HG02852 (cell line): ENCODE results near the gene TRIM23.
"Not testable (repeated sequence)": the region's sequence is repeated elsewhere in the genome, so short reads cannot be mapped to it uniquely, and the experiment has no call there.

Experiments used
- ATAC-seq: cut with Tn5 transposase; IDR thresholded peaks from one replicate; pipeline ENCODE4 v1.9.1; 2021; ENCODE audit warnings: mild to moderate bottlenecking, moderate library complexity; ENCODE audit not compliant: unreplicated experiment

TRIM23 gene

GRCh38 chr5:65624025-65624570 lies at the start of gene TRIM23:
TSS of gene TRIM23 (minus strand) at chr5:65624333. CDS start at chr5:65624274, 59 bp downstream.
- ATAC-seq, result peak; percentile 95

DNA sequence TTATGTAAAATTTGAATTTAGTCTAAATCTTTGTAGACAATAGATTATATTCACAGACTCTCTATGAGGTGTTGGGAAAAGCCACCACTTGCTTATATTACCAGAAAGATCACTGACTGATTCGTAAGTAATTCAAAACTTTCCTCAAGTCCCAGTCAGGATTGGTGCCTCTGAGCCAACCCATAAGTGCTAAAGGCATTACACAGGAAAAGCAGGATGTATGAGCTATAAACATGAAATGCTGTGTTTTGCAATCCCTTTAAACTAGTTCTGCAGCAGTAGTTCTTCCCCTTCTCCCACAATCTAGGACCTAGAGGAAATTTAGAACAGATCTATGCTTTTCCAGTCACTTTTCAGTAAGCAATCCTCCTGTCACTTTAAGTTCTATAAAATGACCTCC lies 48.7 kb upstream of the TRIM23 start:
- no peak for ATAC-seq

DNA sequence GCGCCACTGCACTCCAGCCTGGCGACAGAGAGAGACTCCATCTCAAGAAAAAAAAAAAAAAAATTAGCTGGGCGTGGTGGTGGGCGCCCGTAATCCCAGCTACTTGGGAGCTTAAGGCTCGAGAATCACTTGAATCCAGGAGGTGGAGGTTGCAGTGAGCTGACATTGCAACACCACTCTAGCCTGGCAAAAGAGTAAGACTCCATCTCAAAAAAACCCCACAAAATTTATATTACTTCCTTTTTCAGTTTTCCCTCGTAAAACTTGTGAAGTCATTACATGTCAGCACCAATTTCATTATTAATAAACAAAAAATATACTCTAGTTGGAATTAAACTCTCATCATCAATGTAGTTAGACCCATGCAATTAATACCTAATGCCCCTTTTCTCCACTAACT lies 44.6 kb upstream of the TRIM23 start:
- ATAC-seq, result no peak

DNA sequence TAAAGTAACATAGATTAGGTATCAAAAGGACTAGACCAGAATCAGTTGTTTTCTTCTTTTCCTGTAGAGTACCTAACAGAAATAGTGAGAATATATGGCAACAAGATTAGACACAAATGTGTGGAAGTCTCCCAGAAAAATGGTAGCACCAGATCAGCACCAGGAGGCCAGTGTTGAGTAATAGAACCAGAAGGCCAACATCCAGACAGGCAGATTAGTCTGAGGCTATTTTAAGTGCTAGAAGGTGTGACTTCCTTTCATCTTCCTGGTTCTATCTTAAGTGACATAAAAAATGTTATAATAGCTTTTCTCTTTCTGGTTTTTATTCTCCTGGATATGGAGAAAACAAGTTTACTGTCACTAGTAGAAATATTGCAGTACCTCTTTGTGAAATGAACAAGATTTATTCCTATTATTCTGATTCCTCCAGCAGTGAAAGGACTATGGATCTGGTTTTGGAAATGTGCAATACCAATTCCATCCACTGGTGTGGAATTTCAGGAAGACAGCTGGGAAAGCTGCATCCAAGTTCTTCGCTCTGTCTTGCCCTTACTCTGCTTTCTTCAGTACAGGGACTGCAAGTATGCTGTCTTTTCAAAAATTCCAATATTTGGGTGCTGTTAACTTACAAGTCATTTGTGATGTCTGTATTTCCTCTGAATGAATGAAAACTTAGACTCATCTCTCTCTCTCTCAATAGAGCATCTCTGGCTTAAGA lies 39.8 kb upstream of the TRIM23 start:
- no peak for ATAC-seq

- no peak for ATAC-seq
Observed at GRCh38 chr5:65654713-65655112, 30.6 kb upstream of the TRIM23 start.

GRCh38 chr5:65651144-65651543 lies 27.0 kb upstream of the TRIM23 start:
- no peak for ATAC-seq

DNA sequence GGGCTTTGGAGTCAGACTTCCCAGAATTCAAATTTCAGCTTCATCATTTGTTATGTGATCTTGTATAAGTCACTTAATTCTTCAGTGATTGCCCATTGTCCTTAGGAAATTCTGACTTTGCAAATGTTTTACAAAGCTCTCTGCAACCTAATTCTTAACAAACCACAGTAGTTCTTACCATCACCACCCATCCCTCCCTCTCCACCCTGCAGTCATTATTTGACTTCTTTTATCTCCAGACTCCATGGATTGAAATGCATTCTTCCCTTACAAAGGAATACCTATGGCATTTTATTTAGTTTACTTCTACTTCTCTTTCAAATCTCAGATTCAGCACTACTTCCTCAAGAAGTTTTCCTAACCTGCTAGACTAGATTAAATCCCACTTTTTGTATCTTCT lies 23.8 kb upstream of the TRIM23 start:
- no peak for ATAC-seq

DNA sequence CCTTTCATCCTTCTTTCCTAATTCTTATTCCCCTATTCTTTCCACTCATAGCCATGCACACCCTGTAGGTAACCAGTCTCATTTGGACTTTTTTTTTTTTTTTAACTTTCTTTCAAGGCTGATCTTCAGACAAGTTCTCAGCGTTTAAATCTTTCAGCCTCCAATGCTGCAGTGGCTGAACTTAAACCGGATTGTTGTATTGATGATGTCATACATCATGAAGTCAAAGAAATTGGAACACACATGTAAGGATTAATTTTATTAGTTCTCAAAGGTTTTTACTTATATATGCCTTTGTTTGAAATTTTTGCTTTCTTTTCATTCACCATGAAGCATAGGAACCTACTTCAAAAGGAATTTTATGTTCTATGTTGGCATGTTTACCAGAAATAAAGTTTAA lies 22.8 kb upstream of the TRIM23 start:
- no peak for ATAC-seq

GRCh38 chr5:65640240-65640639 lies 16.1 kb upstream of the TRIM23 start:
- no peak for ATAC-seq

GRCh38 chr5:65630981-65631380 lies 6.8 kb upstream of the TRIM23 start:
- no peak for ATAC-seq

DNA sequence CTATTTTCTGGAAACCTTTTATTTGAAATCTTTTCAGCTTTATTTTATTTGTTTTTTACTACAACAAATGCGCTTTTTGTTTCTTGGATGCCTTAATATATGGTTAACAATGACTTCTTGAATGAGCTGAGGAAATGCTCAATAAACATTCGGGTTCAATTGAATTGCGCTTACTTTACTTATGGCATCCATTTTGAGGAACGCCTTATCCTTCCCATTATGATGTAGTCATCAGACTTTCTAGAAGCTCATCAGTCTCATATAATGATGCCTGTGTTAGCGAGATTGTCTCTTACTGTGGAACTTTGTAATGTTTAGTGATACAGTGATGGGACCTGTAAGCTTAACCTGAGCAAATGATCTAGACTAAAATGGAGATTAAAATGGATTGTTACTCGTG lies 1.6 kb upstream of the TRIM23 start:
- no peak for ATAC-seq

DNA sequence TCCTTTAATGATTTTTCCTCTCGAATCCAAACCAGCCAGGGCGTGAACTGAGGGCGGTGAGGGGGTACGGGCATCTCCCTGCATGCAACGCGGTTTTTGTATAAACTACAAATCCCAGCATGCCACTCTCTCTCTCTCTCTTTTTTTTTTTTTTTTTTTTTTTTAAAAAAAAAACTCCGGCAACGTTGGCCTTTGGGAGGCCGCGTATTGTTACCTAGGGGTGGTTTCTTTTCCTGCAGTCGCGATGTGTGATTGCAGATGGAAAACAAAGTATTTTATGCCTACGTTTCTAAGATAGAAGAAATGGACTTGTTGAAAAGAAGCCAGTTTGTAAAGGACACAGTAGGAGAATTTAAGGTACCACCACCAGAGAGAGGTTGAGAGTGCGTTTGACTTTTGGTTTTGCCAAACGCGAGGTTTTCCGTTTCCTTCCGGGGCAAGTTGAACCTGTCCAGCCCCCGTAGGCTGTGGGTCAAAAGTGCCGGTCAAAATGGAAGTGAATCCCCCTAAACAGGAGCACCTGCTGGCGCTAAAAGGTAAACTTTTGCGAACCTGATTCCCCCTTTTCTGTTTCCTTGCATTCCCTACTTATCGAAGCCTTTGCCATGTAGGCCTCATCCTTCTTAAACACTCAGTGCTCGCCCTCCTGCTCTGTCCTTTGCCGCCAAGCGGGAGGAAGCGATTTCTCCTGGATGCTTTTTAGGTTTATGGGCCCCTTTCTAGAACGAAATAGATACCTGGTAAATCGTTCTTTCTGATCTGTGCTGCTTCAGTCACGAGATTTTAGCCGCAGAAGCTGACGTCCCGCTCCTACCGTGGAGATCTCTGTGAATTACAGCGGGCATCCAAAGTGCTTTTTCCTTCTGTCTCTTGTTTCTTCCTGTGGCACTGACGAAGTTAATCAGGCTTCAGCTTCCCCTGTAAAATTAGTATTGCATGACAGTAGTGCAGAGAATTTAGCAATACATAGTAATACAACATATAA lies 730 bp upstream of the TRIM23 start, which contains the start of the genes SHLD3 and TRAPPC13:
TSS of gene SHLD3 (plus strand) at position 457 of the 985 bp plus-strand sequence. CDS start 4,561 bp downstream, outside the sequence.
TSS of gene TRAPPC13 (plus strand) at position 457 of the 985 bp plus-strand sequence. CDS start at position 491, 34 bp downstream.
- ATAC-seq, result peak; percentile 72

GRCh38 chr5:65623482-65623881 lies 651 bp downstream of the TRIM23 start:
- ATAC-seq, result no peak

GRCh38 chr5:65621961-65622360 lies 2.2 kb downstream of the TRIM23 start:
- not testable (repeated sequence) for ATAC-seq

DNA sequence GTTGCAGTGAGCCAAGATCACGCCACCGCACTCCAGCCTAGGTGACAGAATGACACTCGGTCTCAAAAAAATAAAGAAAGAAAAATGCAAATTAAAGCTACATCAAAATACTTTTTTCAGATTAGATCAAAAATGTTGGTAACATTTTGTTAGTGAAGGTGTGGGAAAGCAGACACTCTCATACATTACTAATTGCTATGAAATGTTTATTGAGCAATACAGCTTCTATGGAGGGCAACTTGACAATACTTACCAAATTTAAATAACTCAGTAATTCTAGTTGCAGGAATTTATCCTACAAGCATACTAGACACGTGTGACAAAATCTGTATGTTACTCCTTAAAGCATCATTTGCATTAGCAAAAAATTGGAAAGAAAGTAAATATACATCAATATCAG lies 4.1 kb downstream of the TRIM23 start:
- ATAC-seq, result no peak

GRCh38 chr5:65612298-65612907 lies 11.7 kb downstream of the TRIM23 start:
- ATAC-seq, result no peak

GRCh38 chr5:65611524-65611923 lies 12.6 kb downstream of the TRIM23 start:
- no peak for ATAC-seq

DNA sequence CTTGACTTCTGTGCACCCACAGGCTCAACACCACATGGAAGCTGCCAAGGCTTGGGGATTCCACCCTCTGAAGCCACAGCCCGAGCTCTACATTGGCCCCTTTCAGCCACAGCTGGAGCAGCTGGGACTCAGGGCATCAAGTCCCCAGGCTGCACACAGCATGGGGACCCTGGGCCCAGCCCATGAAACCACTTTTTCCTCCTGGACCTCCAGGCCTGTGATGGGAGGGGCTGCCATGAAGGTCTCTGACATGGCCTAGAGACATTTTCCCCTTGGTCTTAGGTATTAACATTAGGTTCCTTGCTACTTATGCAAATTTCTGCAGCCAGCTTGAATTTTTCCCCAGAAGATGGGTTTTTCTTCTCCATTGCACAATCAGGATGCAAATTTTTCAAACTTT lies 22.4 kb downstream of the TRIM23 start:
- not testable (repeated sequence) for ATAC-seq

GRCh38 chr5:65588694-65589093 lies 35.4 kb downstream of the TRIM23 start:
- ATAC-seq, result no peak

DNA sequence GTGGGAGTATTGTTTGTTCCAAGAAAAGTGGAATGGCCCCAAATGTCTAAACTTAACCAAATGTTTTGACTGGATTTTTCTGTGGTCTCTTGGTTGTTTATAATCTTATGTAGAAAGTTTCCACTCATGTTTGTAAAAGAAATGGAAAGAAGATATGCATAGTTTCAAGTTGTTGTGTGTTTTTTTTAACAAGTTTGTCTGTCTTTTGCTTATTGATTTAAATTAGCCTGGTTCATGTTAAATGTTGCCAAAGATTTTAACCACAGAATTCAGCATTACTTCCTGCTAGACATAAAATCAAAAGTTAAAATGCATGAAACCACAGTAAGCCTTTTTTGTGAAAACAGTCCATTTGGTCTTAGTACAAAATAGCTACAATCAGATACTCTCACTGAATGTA lies 47.0 kb downstream of the TRIM23 start:
- no peak for ATAC-seq
